ENCODE measurements around the gene KANTR.
"Not testable (repeated sequence)": the region's sequence is repeated elsewhere in the genome, so short reads cannot be mapped to it uniquely, and the experiment has no call there.

Gene KANTR

DNA sequence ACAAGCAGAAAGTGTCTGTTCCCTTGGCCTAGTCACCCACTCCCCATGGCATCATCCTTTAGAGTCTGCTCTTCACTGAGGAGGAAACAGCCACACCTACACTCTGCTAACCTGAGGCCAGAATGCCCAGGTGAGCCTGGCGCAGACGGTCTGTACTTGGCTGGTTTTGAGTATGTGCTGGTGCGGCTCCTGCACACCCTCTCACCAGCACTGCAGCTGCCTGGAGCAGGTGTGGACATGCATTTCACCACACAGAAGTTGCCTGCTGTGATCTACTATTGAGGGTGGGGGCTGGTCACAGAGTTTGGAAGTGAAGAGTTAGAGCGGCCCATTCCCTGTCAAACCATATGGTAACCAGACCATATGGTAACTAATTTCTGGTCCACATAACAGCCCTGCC is 39.5 kb downstream of the KANTR start:
- DNase-seq = no peak

GRCh38 chrX:53135581-53135980 is 41.6 kb downstream of the KANTR start:
- DNase-seq = no peak

DNA sequence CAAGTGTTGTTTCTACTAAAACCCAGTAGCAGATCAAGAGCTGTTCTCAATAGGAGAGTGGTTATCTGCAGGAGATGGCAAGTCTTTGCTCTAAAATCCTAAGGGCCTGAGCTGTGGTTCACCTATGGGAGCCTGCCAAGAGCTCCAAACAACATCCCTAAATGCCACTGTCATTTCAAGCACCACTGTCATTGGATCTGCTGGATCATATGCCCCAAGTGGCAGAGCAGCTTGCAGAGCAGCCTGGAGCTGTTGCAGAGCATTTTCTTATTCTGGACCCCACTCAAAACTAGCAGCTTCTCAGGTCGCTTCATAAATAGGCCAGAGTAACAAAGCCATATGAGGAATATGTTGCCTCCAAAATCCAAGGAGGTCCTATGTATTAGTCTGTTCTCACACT is 59.6 kb downstream of the KANTR start:
- DNase-seq = no peak

GRCh38 chrX:53155512-53156206 is 61.7 kb downstream of the KANTR start:
- DNase-seq = no peak

DNA sequence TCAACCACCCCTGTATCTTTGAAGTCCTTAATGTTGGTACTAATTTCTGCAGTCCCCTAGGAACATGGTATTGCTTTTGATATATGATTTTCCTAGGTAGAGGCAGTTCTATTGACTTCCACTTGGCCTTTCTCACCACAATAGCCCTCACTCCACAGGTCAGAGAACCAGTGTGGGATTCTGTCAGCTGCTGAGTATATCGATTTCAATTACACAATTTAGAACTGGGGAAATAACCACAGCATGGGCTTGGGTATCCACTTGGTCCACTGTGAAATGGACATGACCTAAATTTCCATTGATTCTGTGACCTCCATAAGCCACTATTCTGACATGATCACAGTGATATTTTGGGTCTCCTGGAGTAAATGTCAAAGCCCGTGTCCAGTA is 62.3 kb downstream of the KANTR start:
- DNase-seq = no peak

GRCh38 chrX:53159184-53159583 is 65.2 kb downstream of the KANTR start:
- no peak for DNase-seq

- DNase-seq = no peak
These were observed 66.5 kb downstream of the KANTR start for GRCh38 chrX:53160297-53160983.

DNA sequence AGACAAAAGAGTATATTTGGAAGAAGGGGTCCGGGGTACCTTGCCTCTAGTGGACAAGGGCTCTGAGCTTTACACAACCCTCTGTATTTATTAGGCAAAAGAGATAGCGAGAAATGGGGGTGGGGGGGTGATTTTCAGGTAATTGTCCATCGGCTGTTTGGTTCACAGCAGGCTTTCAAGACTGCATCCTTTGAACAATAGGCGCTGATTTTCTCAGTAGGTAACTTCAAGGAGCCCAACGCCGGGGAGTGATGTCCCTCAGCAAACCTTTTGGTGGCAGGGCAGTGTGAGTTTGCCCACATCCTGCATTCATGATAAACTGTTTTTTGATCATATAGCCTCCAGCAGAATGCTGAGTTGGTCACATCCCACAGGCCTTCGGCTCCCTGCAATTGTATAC is 69.5 kb downstream of the KANTR start:
- no peak for DNase-seq

DNA sequence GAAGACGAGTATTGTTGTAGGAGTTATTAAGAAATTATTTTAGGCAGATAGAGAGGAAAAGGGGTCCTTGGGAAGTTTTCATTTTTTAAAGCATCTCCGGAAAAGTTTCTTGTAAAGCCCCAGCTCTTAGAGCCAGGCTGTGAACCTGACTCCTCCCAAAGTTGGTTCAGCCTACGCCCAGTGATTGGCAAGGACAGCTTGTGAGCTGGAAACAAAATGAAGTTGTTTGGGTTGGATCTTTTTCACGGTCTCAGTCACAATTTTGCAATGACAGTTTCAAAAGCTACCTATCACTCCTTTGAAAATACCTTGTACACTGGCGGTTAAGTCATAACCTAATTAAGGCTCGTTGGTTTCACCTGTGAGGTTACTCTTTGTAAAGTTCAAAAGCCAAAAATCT is 70.6 kb downstream of the KANTR start:
- DNase-seq = not testable (repeated sequence)

GRCh38 chrX:53166103-53166502 is 72.2 kb downstream of the KANTR start:
- DNase-seq = no peak

DNA sequence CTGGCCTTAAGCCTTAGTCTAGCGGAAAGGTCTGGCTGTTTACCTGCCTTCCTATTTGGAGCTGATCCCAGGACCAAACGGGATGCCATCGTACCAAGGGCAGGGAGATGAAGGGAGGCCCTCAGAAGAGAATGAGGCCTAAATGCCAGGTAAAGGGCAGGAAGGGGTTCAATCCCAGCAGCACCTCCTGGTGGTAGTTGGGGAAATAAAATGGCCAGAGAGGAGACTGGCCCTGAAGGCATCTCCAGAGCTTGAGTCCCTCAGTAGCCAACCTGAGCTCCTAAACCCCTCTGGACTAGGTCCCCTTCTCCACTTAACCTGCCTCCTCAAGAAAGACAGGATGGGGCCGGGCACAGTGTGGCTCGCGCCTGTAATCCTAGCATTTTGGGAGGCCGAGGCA is 77.4 kb downstream of the KANTR start:
- DNase-seq = no peak
